ENCODE data around the gene LAMB2.
A peak's percentile ranks its signal among the peaks of the same experiment; 100 is the strongest.

GRCh38 chr3:49158792-49159191 is 25.9 kb upstream of the LAMB2 start:
- TF ChIP-seq CTCF (conservative IDR thresholded peaks at IDR 0.05; ENCODE audit: low read depth in 2 of 2) (no peak), EZH2 (IDR thresholded peaks at IDR 0.05; ENCODE audit: low read depth, unreplicated experiment) (no peak), EZH2phosphoT487 (IDR thresholded peaks at IDR 0.05; ENCODE audit: unreplicated experiment) (no peak), JUNB (IDR thresholded peaks at IDR 0.05; ENCODE audit: unreplicated experiment) (no peak), POLR2AphosphoS5 (IDR thresholded peaks at IDR 0.05; ENCODE audit: low read depth) (0 out of 2 replicates have a peak, but pooled peaks have one; percentile 32), REST (IDR thresholded peaks at IDR 0.05; ENCODE audit: unreplicated experiment) (no peak), ZNF462 (CRISPR knock-in tag; IDR thresholded peaks at IDR 0.05) (no peak), STAT1 (IDR thresholded peaks at IDR 0.05; ENCODE audit: unreplicated experiment) (no peak)
